ENCODE measurements around the gene FRMD5. TPM values are rescaled to one million over a fixed set of nuclear protein-coding genes. Genes with fewer than 3 reads are reported as not detected.

The FRMD5 gene
- total RNA-seq, 2 donors from 2014 or later: 3.6 to 7.0 TPM

GRCh38 chr15:44199393-44199792 lies 4.3 kb upstream of the FRMD5 start:
- no peak overlapping the region for H3K9ac ChIP-seq (ENCODE audit: extremely low read depth, low read length, poor library complexity, severe bottlenecking)
- WGBS, 2 experiments (ENCODE audit: insufficient coverage in 1 of 2, insufficient read length in 1 of 2): 76 to 85% methylated on average over 3 of the region's 3 CpGs
- H3K9me3 Mint-ChIP-seq: no peaks in the 10 kb centered on the region
- H3K27me3 ChIP-seq (ENCODE audit: control insufficient read depth, insufficient read depth, low read length, poor library complexity, severe bottlenecking): peaks cover 3% of the 10 kb centered on the region
- H3K9me3 ChIP-seq (ENCODE audit: control insufficient read depth, low read length): no peaks in the 10 kb centered on the region
- H3K36me3 Mint-ChIP-seq (ENCODE audit: low read depth): no peaks in the 10 kb centered on the region
- no peak for DNase-seq
- H3K4me1 Mint-ChIP-seq: no peaks in the 10 kb centered on the region
- peaks cover 10% of the 10 kb centered on the region for H3K27me3 Mint-ChIP-seq (ENCODE audit: insufficient read depth)
- H3K27ac Mint-ChIP-seq: no peak overlapping the region
- TF ChIP-seq CTCF (conservative IDR thresholded peaks at IDR 0.05): no peak
- H3K4me3 Mint-ChIP-seq: no peak overlapping the region
- no peaks in the 10 kb centered on the region for H3K4me1 ChIP-seq (ENCODE audit: control insufficient read depth, insufficient read depth, low read length)
- H3K36me3 ChIP-seq (ENCODE audit: control insufficient read depth, insufficient read depth, low read length): no peaks in the 10 kb centered on the region
- no peak overlapping the region for H3K27ac ChIP-seq (ENCODE audit: low read depth, low read length)
- H3K4me3 ChIP-seq (ENCODE audit: low read length): no peak overlapping the region

- whole genome bisulfite sequencing, 2 experiments (ENCODE audit: insufficient coverage in 1 of 2, insufficient read length in 1 of 2): 1 to 2% methylated on average over 25 to 71 of the region's 74 CpGs
- peak overlapping the region; percentile 82 for H3K4me3 ChIP-seq (ENCODE audit: low read length)
- TF ChIP-seq CTCF (conservative IDR thresholded peaks at IDR 0.05): no peak
- no peak for DNase-seq
- H3K4me1 ChIP-seq (ENCODE audit: control insufficient read depth, insufficient read depth, low read length): no peaks in the 10 kb centered on the region
- H3K9me3 Mint-ChIP-seq: no peaks in the 10 kb centered on the region
- H3K36me3 Mint-ChIP-seq (ENCODE audit: low read depth): no peaks in the 10 kb centered on the region
- H3K4me3 Mint-ChIP-seq: peak overlapping the region; percentile 71
- no peaks in the 10 kb centered on the region for H3K36me3 ChIP-seq (ENCODE audit: control insufficient read depth, insufficient read depth, low read length)
- H3K27ac ChIP-seq (ENCODE audit: low read depth, low read length): no peak overlapping the region
- peaks cover 2% of the 10 kb centered on the region for H3K4me1 Mint-ChIP-seq
- peaks cover 28% of the 10 kb centered on the region for H3K27me3 ChIP-seq (ENCODE audit: control insufficient read depth, insufficient read depth, low read length, poor library complexity, severe bottlenecking)
- H3K27me3 Mint-ChIP-seq (ENCODE audit: insufficient read depth): peaks cover 31% of the 10 kb centered on the region
- H3K27ac Mint-ChIP-seq: no peak overlapping the region
- peak overlapping the region; percentile 15 for H3K9ac ChIP-seq (ENCODE audit: extremely low read depth, low read length, poor library complexity, severe bottlenecking)
- no peaks in the 10 kb centered on the region for H3K9me3 ChIP-seq (ENCODE audit: control insufficient read depth, low read length)
Measured at GRCh38 chr15:44194323-44195150, 534 bp downstream of the FRMD5 start.

GRCh38 chr15:44193651-44194322 lies 1.3 kb downstream of the FRMD5 start:
- no peak overlapping the region for H3K27ac ChIP-seq (ENCODE audit: low read depth, low read length)
- H3K9me3 ChIP-seq (ENCODE audit: control insufficient read depth, low read length): no peaks in the 10 kb centered on the region
- 4 to 9% methylated on average over 16 to 19 of the region's 20 CpGs for WGBS, 2 experiments (ENCODE audit: insufficient coverage in 1 of 2, insufficient read length in 1 of 2)
- H3K27me3 Mint-ChIP-seq (ENCODE audit: insufficient read depth): peaks cover 29% of the 10 kb centered on the region
- no peak overlapping the region for H3K9ac ChIP-seq (ENCODE audit: extremely low read depth, low read length, poor library complexity, severe bottlenecking)
- H3K36me3 Mint-ChIP-seq (ENCODE audit: low read depth): no peaks in the 10 kb centered on the region
- no peak overlapping the region for H3K27ac Mint-ChIP-seq
- peaks cover 2% of the 10 kb centered on the region for H3K4me1 Mint-ChIP-seq
- peak overlapping the region; percentile 75 for H3K4me3 ChIP-seq (ENCODE audit: low read length)
- H3K36me3 ChIP-seq (ENCODE audit: control insufficient read depth, insufficient read depth, low read length): no peaks in the 10 kb centered on the region
- peak; percentile 75 for DNase-seq
- peak overlapping the region; percentile 71 for H3K4me3 Mint-ChIP-seq
- H3K9me3 Mint-ChIP-seq: no peaks in the 10 kb centered on the region
- TF ChIP-seq CTCF (conservative IDR thresholded peaks at IDR 0.05): no peak
- H3K4me1 ChIP-seq (ENCODE audit: control insufficient read depth, insufficient read depth, low read length): no peaks in the 10 kb centered on the region
- H3K27me3 ChIP-seq (ENCODE audit: control insufficient read depth, insufficient read depth, low read length, poor library complexity, severe bottlenecking): peaks cover 28% of the 10 kb centered on the region

All from endodermal cell (in vitro differentiated cells).